Keratinocyte (primary cell): ENCODE measurements around the gene RHOB. TPM values are rescaled to one million over a fixed set of nuclear protein-coding genes. Genes with fewer than 3 reads are reported as not detected.

Source experiments
- DNase-seq: peaks from one replicate; pipeline ENCODE4 v3.0.0-alpha.2; 2011; ENCODE audit warnings: low read depth, missing footprints, low spot score
- FAIRE-seq: peaks from 2 replicates; lab custom pipeline; 2011; peaks lifted over from hg19 to GRCh38; lab: Jason Lieb, UNC
- H2AFZ ChIP-seq: 2 replicates; pipeline ENCODE4 v1.6.0; 2012; ENCODE audit warnings: low read length, control low read depth, inconsistent platforms; ENCODE audit not compliant: control insufficient read depth
- H3K27ac ChIP-seq: 2 replicates; pipeline ENCODE4 v1.5.1; 2011; ENCODE audit warnings: low read length; ENCODE audit not compliant: control insufficient read depth, insufficient read depth
- H3K27me3 ChIP-seq: 3 replicates; pipeline ENCODE4 v1.6.0; 2011; ENCODE audit warnings: low read length; ENCODE audit not compliant: control insufficient read depth, insufficient read depth; ENCODE audit errors: extremely low read depth
- H3K36me3 ChIP-seq, 2 experiments: 2 replicates in 1 of 2; 3 replicates in 1 of 2; pipeline ENCODE4 v1.5.1; 2011; ENCODE audit warnings: low read length in 2 of 2, mild to moderate bottlenecking in 1 of 2; ENCODE audit not compliant: control insufficient read depth in 2 of 2, insufficient read depth in 2 of 2; ENCODE audit errors: extremely low read depth in 1 of 2
- H3K4me1 ChIP-seq: 3 replicates; pipeline ENCODE4 v1.5.1; 2011; ENCODE audit warnings: low read length; ENCODE audit not compliant: control insufficient read depth, insufficient read depth; ENCODE audit errors: extremely low read depth
- H3K4me2 ChIP-seq: 3 replicates; pipeline ENCODE4 v1.6.0; 2011; ENCODE audit warnings: low read depth, low read length; ENCODE audit not compliant: control insufficient read depth, insufficient read depth; ENCODE audit errors: extremely low read depth
- H3K4me3 ChIP-seq, 3 experiments: fragments of 200-600 bp in 1 of 3; sonication (generic) in 1 of 3; 2 replicates in 2 of 3; 3 replicates in 1 of 3; pipeline ENCODE4 v1.5.1; 2011 to 2016; ENCODE audit warnings: low read length in 3 of 3, mild to moderate bottlenecking in 3 of 3, control low read depth in 2 of 3, inconsistent platforms in 1 of 3, low read depth in 1 of 3, mixed read lengths in 1 of 3, mixed run types in 1 of 3, moderate library complexity in 1 of 3; ENCODE audit not compliant: control insufficient read depth in 2 of 3, insufficient read depth in 2 of 3; ENCODE audit errors: extremely low read depth in 1 of 3
- H3K79me2 ChIP-seq: 2 replicates; pipeline ENCODE4 v1.6.0; 2012; ENCODE audit warnings: low read length; ENCODE audit not compliant: control insufficient read depth, insufficient read depth
- H3K9ac ChIP-seq: 3 replicates; pipeline ENCODE4 v1.6.0; 2011; ENCODE audit warnings: low read length; ENCODE audit not compliant: control insufficient read depth, insufficient read depth; ENCODE audit errors: extremely low read depth
- H3K9me1 ChIP-seq: 3 replicates; pipeline ENCODE4 v1.6.0; 2011; ENCODE audit warnings: low read length; ENCODE audit not compliant: control insufficient read depth, insufficient read depth; ENCODE audit errors: extremely low read depth
- H3K9me3 ChIP-seq: 2 replicates; pipeline ENCODE4 v1.5.1; 2012; ENCODE audit warnings: low read depth, low read length; ENCODE audit not compliant: control insufficient read depth
- H4K20me1 ChIP-seq: 3 replicates; pipeline ENCODE4 v1.6.0; 2011; ENCODE audit warnings: low read length; ENCODE audit not compliant: control insufficient read depth, insufficient read depth; ENCODE audit errors: extremely low read depth
- EZH2 ChIP-seq: IDR thresholded peaks from one replicate; pipeline ENCODE4 v1.6.1; 2012; ENCODE audit warnings: inconsistent platforms, mild to moderate bottlenecking, low read length, moderate library complexity
- dilution Hi-C: fragments of 300-500 bp; cut with MboI; formaldehyde crosslinking; loops from one replicate; pipeline ENCODE4 v1.7.0; 2020; ENCODE audit warnings: low sequenced_read_pairs; ENCODE audit not compliant: extremely low pct_ligation_motif_present
- polyA plus RNA-seq, 5 experiments: library from polyadenylated mRNA; depleted of rRNA in 3 of 5; stranded (reverse) in 3 of 5; stranded (forward) in 1 of 5; unstranded in 1 of 5; fragments of >200 nt; gene quantifications; 1 replicate in 1 of 5; 2 replicates in 3 of 5; 3 replicates in 1 of 5; pipeline versions ENCODE4 v1.2.1 to v1.2.3, GENCODE V29; 2011 to 2012; ENCODE audit warnings: missing spikeins in 2 of 5, low read depth in 1 of 5, low replicate concordance in 1 of 5
- TF ChIP-seq, protein P1 (sequence below), 3 experiments: IDR thresholded peaks in 1 of 3; conservative IDR thresholded peaks in 1 of 3; optimal IDR thresholded peaks in 1 of 3; 2 replicates in 2 of 3; 3 replicates in 1 of 3; pipeline versions ENCODE3 to v1.5.1; 2011; ENCODE audit warnings: low read length in 3 of 3, mild to moderate bottlenecking in 3 of 3, moderate library complexity in 2 of 3, control low read depth in 1 of 3, inconsistent platforms in 1 of 3; ENCODE audit not compliant: insufficient read depth in 2 of 3; ENCODE audit errors: extremely low read depth in 1 of 3

RHOB gene
- polyA plus RNA-seq, 1 donor (not counting 4 experiments of a cell fraction or from before 2014, with no cell fraction given) = 23.6 TPM

DNA sequence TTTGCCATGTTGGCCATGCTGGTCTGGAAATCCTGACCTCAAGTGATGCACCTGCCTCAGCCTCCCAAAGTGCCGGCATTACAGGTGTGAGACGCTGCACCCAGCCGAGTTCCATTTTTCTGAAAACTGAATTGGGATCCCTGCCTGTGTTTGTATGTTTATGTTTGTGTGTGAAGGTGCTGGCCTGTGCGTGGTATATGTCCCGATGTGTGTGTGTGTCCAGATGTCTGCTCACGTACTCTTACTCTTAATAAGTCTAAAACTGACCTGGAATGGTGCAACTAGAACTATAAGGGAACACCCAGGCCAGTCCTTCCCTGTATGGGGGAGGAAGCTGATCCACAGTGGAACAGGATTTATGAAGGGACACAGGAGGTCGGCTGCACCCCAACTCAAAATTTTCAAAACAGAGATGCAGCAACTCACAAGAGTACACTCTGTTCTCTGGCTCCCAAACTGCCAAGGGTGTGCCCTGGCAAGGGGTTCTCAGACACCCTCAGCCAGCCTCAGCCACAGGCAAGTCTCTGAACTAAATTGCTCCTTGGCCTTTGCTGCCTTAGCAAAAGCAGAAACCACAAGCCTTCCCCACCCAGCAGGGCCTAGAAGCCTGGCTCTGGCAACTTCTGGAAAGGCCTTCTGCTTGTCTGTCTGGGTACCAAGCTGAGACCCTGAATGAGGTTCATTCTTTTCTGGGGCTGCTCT, 36.5 kb downstream of the RHOB start:
- FAIRE-seq = no peak
- TF ChIP-seq, protein P1, sequence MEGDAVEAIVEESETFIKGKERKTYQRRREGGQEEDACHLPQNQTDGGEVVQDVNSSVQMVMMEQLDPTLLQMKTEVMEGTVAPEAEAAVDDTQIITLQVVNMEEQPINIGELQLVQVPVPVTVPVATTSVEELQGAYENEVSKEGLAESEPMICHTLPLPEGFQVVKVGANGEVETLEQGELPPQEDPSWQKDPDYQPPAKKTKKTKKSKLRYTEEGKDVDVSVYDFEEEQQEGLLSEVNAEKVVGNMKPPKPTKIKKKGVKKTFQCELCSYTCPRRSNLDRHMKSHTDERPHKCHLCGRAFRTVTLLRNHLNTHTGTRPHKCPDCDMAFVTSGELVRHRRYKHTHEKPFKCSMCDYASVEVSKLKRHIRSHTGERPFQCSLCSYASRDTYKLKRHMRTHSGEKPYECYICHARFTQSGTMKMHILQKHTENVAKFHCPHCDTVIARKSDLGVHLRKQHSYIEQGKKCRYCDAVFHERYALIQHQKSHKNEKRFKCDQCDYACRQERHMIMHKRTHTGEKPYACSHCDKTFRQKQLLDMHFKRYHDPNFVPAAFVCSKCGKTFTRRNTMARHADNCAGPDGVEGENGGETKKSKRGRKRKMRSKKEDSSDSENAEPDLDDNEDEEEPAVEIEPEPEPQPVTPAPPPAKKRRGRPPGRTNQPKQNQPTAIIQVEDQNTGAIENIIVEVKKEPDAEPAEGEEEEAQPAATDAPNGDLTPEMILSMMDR (optimal IDR thresholded peaks at IDR 0.05 in 1 of 3, IDR thresholded peaks at IDR 0.05 in 1 of 3, conservative IDR thresholded peaks at IDR 0.05 in 1 of 3; ENCODE audit: extremely low read depth in 1 of 3, insufficient read depth in 2 of 3, low read length in 3 of 3) = no peak
- no peak overlapping the region for H3K27ac ChIP-seq

DNA sequence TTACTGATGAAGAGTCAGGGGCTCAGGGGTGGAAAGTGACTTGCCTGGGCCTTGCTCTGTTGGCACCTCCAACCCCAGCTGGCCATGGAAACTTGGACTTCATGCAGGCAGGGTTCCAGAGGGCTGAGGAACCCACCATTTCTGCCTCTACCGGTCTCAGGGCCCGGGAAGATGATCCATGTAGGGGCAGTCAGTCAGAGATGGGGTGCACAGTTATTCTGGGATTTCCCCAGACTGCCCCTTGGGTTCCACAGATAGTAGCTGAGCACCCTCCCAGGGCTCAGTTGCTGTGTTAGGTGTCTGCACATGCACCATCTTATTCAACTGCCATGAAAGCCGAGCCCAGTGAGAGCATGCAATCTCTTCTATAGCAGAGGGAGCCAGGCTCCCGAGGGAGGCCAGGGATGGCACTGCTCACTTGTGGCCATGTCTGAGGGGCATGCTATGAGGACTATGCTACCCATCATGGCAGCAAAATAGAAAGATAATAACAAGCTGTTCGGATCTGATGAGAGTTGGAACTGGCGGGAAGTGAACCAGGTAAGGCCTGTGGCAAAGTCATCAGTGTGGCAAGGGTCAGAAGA, 37.3 kb downstream of the RHOB start:
- Histone ChIP-seq H3K79me2 (no peaks in the 10 kb centered on the region), H3K4me2 (no peak overlapping the region), H3K36me3 (no peaks in the 10 kb centered on the region), H3K27me3 (no peaks in the 10 kb centered on the region), H3K4me3 (no peak overlapping the region), H2AFZ (no peak overlapping the region), H3K9me1 (no peaks in the 10 kb centered on the region), H3K27ac (no peak overlapping the region), H3K4me1 (peaks cover 10% of the 10 kb centered on the region), H3K9ac (no peak overlapping the region), H3K9me3 (no peaks in the 10 kb centered on the region), H4K20me1 (no peaks in the 10 kb centered on the region)
- dilution Hi-C loops = no loop called here
- TF ChIP-seq, protein P1 (optimal IDR thresholded peaks at IDR 0.05 in 1 of 3, IDR thresholded peaks at IDR 0.05 in 1 of 3, conservative IDR thresholded peaks at IDR 0.05 in 1 of 3; ENCODE audit: extremely low read depth in 1 of 3, insufficient read depth in 2 of 3, low read length in 3 of 3) = no peak
- no peak for TF ChIP-seq EZH2
- DNase-seq (no peak), FAIRE-seq (no peak)

More for the DNA sequence above, 36.5 kb downstream of the RHOB start:
- H3K79me2 ChIP-seq = no peaks in the 10 kb centered on the region
- H3K27me3 ChIP-seq = no peaks in the 10 kb centered on the region
- no peaks in the 10 kb centered on the region for H3K9me3 ChIP-seq
- dilution Hi-C loops = no loop called here
- no peak overlapping the region for H3K4me2 ChIP-seq
- H2AFZ ChIP-seq = no peak overlapping the region
- no peaks in the 10 kb centered on the region for H4K20me1 ChIP-seq
- H3K4me1 ChIP-seq = peaks cover 6% of the 10 kb centered on the region
- no peaks in the 10 kb centered on the region for H3K36me3 ChIP-seq
- no peak overlapping the region for H3K9ac ChIP-seq
- no peak overlapping the region for H3K4me3 ChIP-seq
- H3K9me1 ChIP-seq = no peaks in the 10 kb centered on the region
- DNase-seq = no peak
